ENCODE data around the gene AADACL3.

DNA sequence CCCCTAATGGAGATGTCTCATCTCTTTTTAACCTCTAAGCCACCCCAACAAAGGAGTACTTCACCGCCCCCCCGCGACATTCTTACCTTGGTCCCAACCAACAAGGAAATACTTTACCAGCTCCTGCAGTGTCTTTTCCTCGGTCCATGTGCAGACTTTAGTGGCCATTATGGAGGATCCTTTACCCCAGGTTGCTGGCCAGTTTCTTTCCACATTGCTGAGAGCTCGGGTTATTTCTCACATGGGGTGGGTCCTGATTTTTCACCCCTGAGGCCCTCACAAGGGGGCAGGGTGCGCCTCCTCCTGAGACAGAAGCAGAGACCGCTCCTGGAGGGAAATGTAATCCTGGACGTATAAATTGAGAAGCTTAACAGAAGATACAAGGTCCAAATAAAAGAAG, 3.0 kb upstream of the AADACL3 start:
- TF ChIP-seq CTCF (IDR thresholded peaks at IDR 0.05 in 2 of 3, conservative IDR thresholded peaks at IDR 0.05 in 1 of 3; ENCODE audit: control insufficient read depth in 2 of 3, extremely low read depth in 1 of 3, insufficient read depth in 1 of 3, low read depth in 3 of 3, low read length in 3 of 3) (no peak), SMC3 (IDR thresholded peaks at IDR 0.05; ENCODE audit: borderline replicate concordance, low read length) (no peak), CBX3 (IDR thresholded peaks at IDR 0.05; ENCODE audit: borderline replicate concordance, low read depth) (no peak), RFX5 (IDR thresholded peaks at IDR 0.05; ENCODE audit: low read depth, low read length) (no peak), JUND (IDR thresholded peaks at IDR 0.05; ENCODE audit: low read depth, low read length) (no peak)

All from GM12878 (cell line).